Measurements from ENCODE around the gene GLDN.

DNA sequence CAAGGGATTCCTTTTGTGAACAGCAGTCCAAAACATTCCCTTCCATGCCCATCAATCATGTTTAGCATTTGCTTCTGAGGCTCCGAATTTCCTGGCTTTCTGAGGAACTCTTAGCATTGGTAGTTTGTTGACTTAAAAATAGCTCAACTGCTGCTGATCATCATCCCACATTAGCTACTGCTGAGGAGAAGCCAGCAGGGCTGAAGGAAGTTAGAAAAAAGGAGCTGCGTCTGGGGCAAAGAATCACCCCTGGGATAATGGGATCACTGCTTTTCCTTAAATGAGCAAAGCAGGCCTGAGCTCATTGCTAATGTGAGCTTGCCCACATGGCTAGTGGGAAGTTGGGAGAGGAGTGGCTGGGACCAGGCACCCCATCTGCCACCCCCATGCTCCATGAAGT lies 42.8 kb upstream of the GLDN start:
- TF ChIP-seq POLR2AphosphoS5 (IDR thresholded peaks at IDR 0.05; ENCODE audit: low read depth, low read length) (no peak), POU5F1 (IDR thresholded peaks at IDR 0.05; ENCODE audit: low read depth, low read length) (no peak), ASH2L (IDR thresholded peaks at IDR 0.05; ENCODE audit: low read length) (no peak), POLR2A (IDR thresholded peaks at IDR 0.05; ENCODE audit: control extremely low read depth in 1 of 2, low read depth in 2 of 2, low read length in 2 of 2) (no peak), EGR1 (IDR thresholded peaks at IDR 0.05; ENCODE audit: borderline replicate concordance, low read depth, low read length) (no peak), CHD2 (IDR thresholded peaks at IDR 0.05; ENCODE audit: low read length) (no peak), BRCA1 (IDR thresholded peaks at IDR 0.05; ENCODE audit: low read depth, low read length) (no peak), TAF7 (optimal IDR thresholded peaks at IDR 0.05; ENCODE audit: borderline replicate concordance, low read depth, low read length) (no peak), GABPA (IDR thresholded peaks at IDR 0.05; ENCODE audit: borderline replicate concordance, insufficient read depth, low read length) (no peak)
- TF ChIP-seq, protein P1, sequence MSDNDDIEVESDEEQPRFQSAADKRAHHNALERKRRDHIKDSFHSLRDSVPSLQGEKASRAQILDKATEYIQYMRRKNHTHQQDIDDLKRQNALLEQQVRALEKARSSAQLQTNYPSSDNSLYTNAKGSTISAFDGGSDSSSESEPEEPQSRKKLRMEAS (IDR thresholded peaks at IDR 0.05) = no peak
- TF ChIP-seq, protein P2, sequence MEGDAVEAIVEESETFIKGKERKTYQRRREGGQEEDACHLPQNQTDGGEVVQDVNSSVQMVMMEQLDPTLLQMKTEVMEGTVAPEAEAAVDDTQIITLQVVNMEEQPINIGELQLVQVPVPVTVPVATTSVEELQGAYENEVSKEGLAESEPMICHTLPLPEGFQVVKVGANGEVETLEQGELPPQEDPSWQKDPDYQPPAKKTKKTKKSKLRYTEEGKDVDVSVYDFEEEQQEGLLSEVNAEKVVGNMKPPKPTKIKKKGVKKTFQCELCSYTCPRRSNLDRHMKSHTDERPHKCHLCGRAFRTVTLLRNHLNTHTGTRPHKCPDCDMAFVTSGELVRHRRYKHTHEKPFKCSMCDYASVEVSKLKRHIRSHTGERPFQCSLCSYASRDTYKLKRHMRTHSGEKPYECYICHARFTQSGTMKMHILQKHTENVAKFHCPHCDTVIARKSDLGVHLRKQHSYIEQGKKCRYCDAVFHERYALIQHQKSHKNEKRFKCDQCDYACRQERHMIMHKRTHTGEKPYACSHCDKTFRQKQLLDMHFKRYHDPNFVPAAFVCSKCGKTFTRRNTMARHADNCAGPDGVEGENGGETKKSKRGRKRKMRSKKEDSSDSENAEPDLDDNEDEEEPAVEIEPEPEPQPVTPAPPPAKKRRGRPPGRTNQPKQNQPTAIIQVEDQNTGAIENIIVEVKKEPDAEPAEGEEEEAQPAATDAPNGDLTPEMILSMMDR (IDR thresholded peaks at IDR 0.05; ENCODE audit: control extremely low read depth in 1 of 3, insufficient read depth in 1 of 3, low read depth in 1 of 3, low read length in 3 of 3) = no peak
